Activated naive CD8-positive, alpha-beta T cell treated with anti-CD3 and anti-CD28 coated beads, Interleukin-2, amount 10 ng/mL, durations not matched to agents 7 days and 5 days (primary cell): Measurements from ENCODE around the gene SURF4. TPM values are rescaled to one million over a fixed set of nuclear protein-coding genes. Genes with fewer than 3 reads are reported as not detected.

Experiments used
- total RNA-seq, 2 experiments: library from RNA; stranded (reverse); gene quantifications; one replicate each; pipeline ENCODE4 v1.2.3, GENCODE V29; 2021

SURF4 gene
- total RNA-seq, 2 experiments from 2014 or later = 160 to 161 TPM

Other genes starting within 250 kb of the SURF4 start
- gene GBGT1, start 212.1 kb downstream of the SURF4 start, total RNA-seq = 1 to 10 TPM; 4.0 to 4.5 TPM
- gene OBP2B, start 166.8 kb downstream of the SURF4 start, total RNA-seq = not detected
- not detected for gene ABO, start 100.9 kb downstream of the SURF4 start, total RNA-seq
- 10 to 100 TPM; 20.5 to 21.0 TPM for gene SURF6, start 39.9 kb downstream of the SURF4 start, total RNA-seq
- gene MED22, start 27.9 kb downstream of the SURF4 start, total RNA-seq = 10 to 100 TPM; 27.8 to 35.5 TPM
- 1,000 to 10,000 TPM; 1,843 to 1,855 TPM for gene RPL7A, start 27.8 kb downstream of the SURF4 start, total RNA-seq
- gene SURF1, start 19.6 kb downstream of the SURF4 start, total RNA-seq = 10 to 100 TPM; 40.6 to 41.9 TPM
- gene SURF2, start 19.5 kb downstream of the SURF4 start, total RNA-seq = 10 to 100 TPM; 16.2 to 17.0 TPM
- gene STKLD1, start 306 bp upstream of the SURF4 start, total RNA-seq = under 1 TPM; 0.17 to 0.91 TPM
- gene REXO4, start 42.0 kb upstream of the SURF4 start, total RNA-seq = 10 to 100 TPM; 28.9 to 30.8 TPM
- 1 to 10 TPM; 3.2 to 3.5 TPM for gene ADAMTS13, start 46.3 kb upstream of the SURF4 start, total RNA-seq
- 1 to 10 TPM; 2.2 to 2.3 TPM for gene CACFD1, start 83.9 kb upstream of the SURF4 start, total RNA-seq
- 1 to 10 TPM; 6.3 to 7.1 TPM for gene SLC2A6, start 103.0 kb upstream of the SURF4 start, total RNA-seq
- gene MYMK, start 148.9 kb upstream of the SURF4 start, total RNA-seq = not detected
- gene ADAMTSL2, start 158.6 kb upstream of the SURF4 start, total RNA-seq = under 1 TPM; 0.17 to 0.20 TPM
- gene FAM163B, start 233.3 kb upstream of the SURF4 start, total RNA-seq = not detected